NT2/D1 (cell line): Measurements from ENCODE around the gene SPTBN5.

Experiments used
- SUZ12 ChIP-seq: IDR thresholded peaks from 2 replicates; pipeline ENCODE4 v1.6.1; 2011; ENCODE audit not compliant: insufficient read length, insufficient read depth; ENCODE audit errors: extremely low read depth
- ZNF274 ChIP-seq: IDR thresholded peaks from 2 replicates; pipeline ENCODE4 v1.6.1; 2011; ENCODE audit warnings: mild to moderate bottlenecking, low read depth, low read length

- TF ChIP-seq ZNF274 (no peak), SUZ12 (no peak)
These were observed 24.0 kb upstream of the SPTBN5 start for GRCh38 chr15:41917767-41918430.
